Liver (tissue), 9 donors: ENCODE data around the gene KCNIP4. TPM values are rescaled to one million over a fixed set of nuclear protein-coding genes. Genes with fewer than 3 reads are reported as not detected.

Source experiments
- DNase-seq: peaks from one replicate; pipeline ENCODE4 v3.0.0-alpha.2; 2017; ENCODE audit warnings: low spot score
- H3K27ac ChIP-seq, 2 donors: one replicate each; pipeline ENCODE4 v1.7.0; 2013; ENCODE audit warnings: inconsistent platforms in 2 of 2, low read length in 2 of 2, control low read depth in 1 of 2, low read depth in 1 of 2, mild to moderate bottlenecking in 1 of 2
- H3K27me3 ChIP-seq, 4 donors: one replicate each; pipeline versions ENCODE4 v1.6.1 to v1.7.0; 2013; ENCODE audit warnings: low read length in 3 of 4, inconsistent platforms in 1 of 4, mild to moderate bottlenecking in 1 of 4, moderate library complexity in 1 of 4; ENCODE audit not compliant: control insufficient read depth in 4 of 4, insufficient read depth in 4 of 4
- H3K36me3 ChIP-seq, 4 donors: one replicate each; pipeline versions ENCODE4 v1.6.1 to v1.7.0; 2013; ENCODE audit warnings: low read length in 3 of 4, mild to moderate bottlenecking in 3 of 4, low read depth in 1 of 4, moderate library complexity in 1 of 4; ENCODE audit not compliant: control insufficient read depth in 4 of 4, insufficient read depth in 3 of 4
- H3K4me1 ChIP-seq, 4 donors: one replicate each; pipeline versions ENCODE4 v1.6.1 to v1.7.0; 2013; ENCODE audit warnings: low read length in 3 of 4, mild to moderate bottlenecking in 3 of 4, moderate library complexity in 1 of 4; ENCODE audit not compliant: control insufficient read depth in 4 of 4, insufficient read depth in 4 of 4
- H3K4me3 ChIP-seq, 3 donors: one replicate each; pipeline versions ENCODE4 v1.6.1 to v1.7.0; 2013; ENCODE audit warnings: low read length in 3 of 3, control low read depth in 1 of 3, low read depth in 1 of 3, mild to moderate bottlenecking in 1 of 3
- H3K9ac ChIP-seq, 2 donors: one replicate each; pipeline ENCODE4 v1.7.0; 2013; ENCODE audit warnings: low read length in 2 of 2, mild to moderate bottlenecking in 2 of 2, moderate library complexity in 2 of 2, control low read depth in 1 of 2, low read depth in 1 of 2
- H3K9me3 ChIP-seq, 4 donors: one replicate each; pipeline versions ENCODE4 v1.6.1 to v1.7.0; 2013; ENCODE audit warnings: low read length in 3 of 4; ENCODE audit not compliant: control insufficient read depth in 4 of 4
- ATF3 ChIP-seq: IDR thresholded peaks from 2 replicates; pipeline ENCODE4 v1.6.1; 2016; ENCODE audit warnings: antibody characterized with exemption
- CTCF ChIP-seq: fragments of 150-350 bp; IDR thresholded peaks from 2 replicates; pipeline ENCODE4 v1.5.1; 2017; ENCODE audit warnings: improper control_type of control experiment, low read depth, low read length; ENCODE audit not compliant: missing input control
- EGR1 ChIP-seq, 2 donors: IDR thresholded peaks; 2 replicates each; pipeline ENCODE4 v1.6.1; 2016 to 2018; ENCODE audit warnings: antibody characterized with exemption in 2 of 2, low read depth in 2 of 2
- FOXA1 ChIP-seq: IDR thresholded peaks from 2 replicates; pipeline ENCODE4 v1.6.1; 2016; ENCODE audit warnings: antibody characterized with exemption
- FOXA2 ChIP-seq: IDR thresholded peaks from 2 replicates; pipeline ENCODE4 v1.6.1; 2016; ENCODE audit warnings: antibody characterized with exemption
- GABPA ChIP-seq, 2 donors: IDR thresholded peaks in 1 of 2; conservative IDR thresholded peaks in 1 of 2; 2 replicates each; pipeline ENCODE4 v1.6.1; 2016; ENCODE audit warnings: antibody characterized with exemption in 2 of 2, mild to moderate bottlenecking in 1 of 2, moderate library complexity in 1 of 2
- HNF4G ChIP-seq: IDR thresholded peaks from 2 replicates; pipeline ENCODE4 v1.6.1; 2016; ENCODE audit warnings: antibody characterized with exemption
- MAX ChIP-seq: IDR thresholded peaks from 2 replicates; pipeline ENCODE4 v1.6.1; 2016; ENCODE audit warnings: antibody characterized with exemption
- NR2F2 ChIP-seq: IDR thresholded peaks from 2 replicates; pipeline ENCODE4 v1.6.1; 2016; ENCODE audit warnings: antibody characterized with exemption
- RAD21 ChIP-seq, 2 donors: IDR thresholded peaks; 2 replicates each; pipeline ENCODE4 v1.6.1; 2016; ENCODE audit warnings: antibody characterized with exemption in 2 of 2, mild to moderate bottlenecking in 2 of 2
- REST ChIP-seq: IDR thresholded peaks from 2 replicates; pipeline ENCODE4 v1.6.1; 2016; ENCODE audit warnings: antibody characterized with exemption, mild to moderate bottlenecking
- RXRA ChIP-seq, 2 donors: IDR thresholded peaks; 2 replicates each; pipeline ENCODE4 v1.6.1; 2017 to 2018; ENCODE audit warnings: antibody characterized with exemption in 2 of 2, mild to moderate bottlenecking in 1 of 2
- SP1 ChIP-seq: IDR thresholded peaks from 2 replicates; pipeline ENCODE4 v1.6.1; 2018; ENCODE audit warnings: antibody characterized with exemption, mild to moderate bottlenecking
- TAF1 ChIP-seq: conservative IDR thresholded peaks from 2 replicates; pipeline ENCODE4 v1.6.1; 2016; ENCODE audit warnings: antibody characterized with exemption, mild to moderate bottlenecking
- YY1 ChIP-seq: IDR thresholded peaks from 2 replicates; pipeline ENCODE4 v1.6.1; 2016; ENCODE audit warnings: antibody characterized with exemption, mild to moderate bottlenecking
- ZBTB33 ChIP-seq: IDR thresholded peaks from 2 replicates; pipeline ENCODE4 v1.6.1; 2016; ENCODE audit warnings: antibody characterized with exemption
- WGBS: extraction: QIAGEN DNeasy Blood & Tissue Kit; methylation state at CpG from one replicate; pipeline ENCODE4 v1.1.7; 2013; 5-methylcytosine and 5-hydroxymethylcytosine counted together
- polyA plus RNA-seq, 2 donors: library from polyadenylated mRNA; stranded (reverse) in 1 of 2; unstranded in 1 of 2; fragments of 200-250 nt in 1 of 2; fragments of >200 nt in 1 of 2; fragmentation: Nextera tagmentation in 1 of 2; extraction: Ambion mirVana in 1 of 2; gene quantifications; one replicate each; pipeline versions ENCODE4 v1.2.1 to v1.2.3, GENCODE V29; 2013 to 2015
- total RNA-seq, 2 donors: library from RNA; depleted of rRNA; stranded (reverse); fragments of >200 nt; gene quantifications; one replicate each; pipeline ENCODE4 v1.2.3, GENCODE V29; 2014
- donor health status: healthy.
- donor health status: healthy.
- donor health status: healthy.
- donor health status: healthy.
- donor health status: healthy.

Gene KCNIP4
- total and polyA plus RNA-seq, 4 donors, result 0.08 to 0.14 TPM; not detected in 2

- H3K36me3 ChIP-seq, result no peaks in the 10 kb centered on the region
- DNase-seq, result no peak
- H3K4me3 ChIP-seq, result no peak overlapping the region
- H3K27me3 ChIP-seq, result no peaks in the 10 kb centered on the region
- no peaks in the 10 kb centered on the region for H3K4me1 ChIP-seq
- H3K27ac ChIP-seq, result no peak overlapping the region
- no peak overlapping the region for H3K9ac ChIP-seq
- TF ChIP-seq MAX, result no peak
- TF ChIP-seq CTCF, result no peak
- no peak for TF ChIP-seq SP1
- TF ChIP-seq REST, result no peak
- no peak for TF ChIP-seq EGR1 (IDR thresholded peaks at IDR 0.05; ENCODE audit: low read depth in 2 of 2)
- TF ChIP-seq NR2F2, result no peak
- no peak for TF ChIP-seq GABPA (IDR thresholded peaks at IDR 0.05 in 1 of 2, conservative IDR thresholded peaks at IDR 0.05 in 1 of 2)
- TF ChIP-seq RAD21 (IDR thresholded peaks at IDR 0.05), result no peak
- TF ChIP-seq FOXA1, result no peak
- no peak for TF ChIP-seq YY1
- TF ChIP-seq TAF1, result no peak
- no peak for TF ChIP-seq ATF3
- no peak for TF ChIP-seq ZBTB33
- no peaks in the 10 kb centered on the region for H3K9me3 ChIP-seq
- WGBS, result 59% methylated on average over 1 of the region's 1 CpG
These were observed 1116.8 kb downstream of the KCNIP4 start for GRCh38 chr4:20831746-20832145.

GRCh38 chr4:20829617-20830357, 1118.8 kb downstream of the KCNIP4 start:
- DNase-seq, result no peak
- no peaks in the 10 kb centered on the region for H3K27me3 ChIP-seq
- WGBS, result 62% methylated on average over 5 of the region's 5 CpGs
- no peak overlapping the region for H3K4me3 ChIP-seq
- no peaks in the 10 kb centered on the region for H3K36me3 ChIP-seq
- H3K27ac ChIP-seq, result no peak overlapping the region
- H3K9ac ChIP-seq, result no peak overlapping the region
- H3K9me3 ChIP-seq, result no peaks in the 10 kb centered on the region
- no peaks in the 10 kb centered on the region for H3K4me1 ChIP-seq
- TF ChIP-seq RAD21 (IDR thresholded peaks at IDR 0.05), result no peak
- TF ChIP-seq HNF4G, result no peak
- TF ChIP-seq GABPA (IDR thresholded peaks at IDR 0.05 in 1 of 2, conservative IDR thresholded peaks at IDR 0.05 in 1 of 2), result no peak
- no peak for TF ChIP-seq RXRA (IDR thresholded peaks at IDR 0.05)
- TF ChIP-seq FOXA1, result no peak
- TF ChIP-seq EGR1 (IDR thresholded peaks at IDR 0.05; ENCODE audit: low read depth in 2 of 2), result no peak
- TF ChIP-seq YY1, result no peak
- no peak for TF ChIP-seq CTCF
- no peak for TF ChIP-seq REST
- no peak for TF ChIP-seq FOXA2
- no peak for TF ChIP-seq SP1
- TF ChIP-seq ATF3, result no peak
